ENCODE results near the gene PLEKHA3.

DNA sequence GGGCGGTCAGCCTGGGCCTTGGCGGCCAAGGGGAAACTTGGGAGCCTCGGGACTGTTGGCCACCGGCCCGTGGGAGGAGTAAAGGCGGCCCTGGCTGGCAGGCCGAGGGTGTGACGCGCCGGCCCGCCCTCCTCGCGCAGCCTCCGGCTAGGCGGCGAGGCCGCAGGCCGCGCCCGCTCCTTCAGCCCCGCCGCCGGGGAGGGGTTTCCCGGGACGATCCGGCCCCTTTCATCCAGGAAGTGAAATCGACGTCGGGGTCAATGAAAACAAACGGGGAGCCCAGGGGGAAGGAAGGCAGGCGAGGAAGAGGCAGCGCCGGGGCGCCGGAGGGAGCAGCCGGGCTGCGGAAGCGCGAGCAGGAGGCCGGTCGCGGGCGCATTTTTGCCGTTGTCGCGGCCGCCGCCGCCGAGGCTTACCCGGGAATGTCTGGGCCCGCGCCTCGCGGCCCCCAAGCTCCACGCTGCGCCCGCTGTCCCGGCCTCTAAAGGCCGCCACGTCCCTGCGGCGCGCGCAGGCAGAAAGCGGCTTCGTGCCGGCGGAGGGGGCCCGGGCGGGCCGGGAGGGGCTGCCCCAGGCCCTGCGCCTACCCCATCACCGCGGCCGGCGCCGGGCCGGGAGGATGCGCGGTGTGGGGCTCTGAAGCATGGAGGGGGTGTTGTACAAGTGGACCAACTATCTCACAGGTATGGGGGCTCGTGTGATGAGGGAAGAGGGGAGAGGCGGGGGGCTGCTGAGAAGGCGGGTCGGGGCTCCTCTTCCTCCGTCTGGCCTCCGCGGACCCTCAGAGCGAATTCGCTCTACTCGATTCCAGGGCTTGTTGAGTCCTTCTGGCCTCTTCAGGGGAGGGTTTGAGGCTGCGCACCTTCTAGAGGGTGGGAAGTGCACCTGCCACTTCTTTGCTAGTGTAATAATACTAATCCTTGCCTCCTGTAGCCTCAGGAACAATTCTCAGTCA lies at the start of gene PLEKHA3:
- TF ChIP-seq CTCF (IDR thresholded peaks at IDR 0.05) (no peak), POLR2A (IDR thresholded peaks at IDR 0.05) (peak in 1 of 2 donors; percentile 88)

Measured in heart left ventricle (tissue), 13 donors.